HepG2 (cell line): ENCODE results near the gene NR2C1.

Source experiments
- ARHGAP35 ChIP-seq: sonication (generic); formaldehyde crosslinking; IDR thresholded peaks from 2 replicates; pipeline ENCODE4 v1.9.0; 2022; ENCODE audit warnings: mild to moderate bottlenecking, inconsistent platforms, moderate library complexity, missing genetic modification reagents, borderline replicate concordance
- CTCF ChIP-seq: sonication (generic); formaldehyde crosslinking; IDR thresholded peaks from 2 replicates; pipeline ENCODE4 v1.5.0; 2020; ENCODE audit warnings: mild to moderate bottlenecking, missing genetic modification reagents, moderate library complexity
- FIP1L1 ChIP-seq: fragments of 200-400 bp; formaldehyde crosslinking; IDR thresholded peaks from 2 replicates; pipeline ENCODE4 v1.6.1; 2018; ENCODE audit warnings: low read depth, mild to moderate bottlenecking, low read length, moderate library complexity, borderline replicate concordance; ENCODE audit not compliant: insufficient read depth
- FOXK2 ChIP-seq: fragments of 450-650 bp; IDR thresholded peaks from 2 replicates; pipeline ENCODE4 v1.6.1; 2016
- NCOA1 ChIP-seq: sonication (generic); formaldehyde crosslinking; IDR thresholded peaks from 2 replicates; pipeline ENCODE4 v1.9.0; 2021; ENCODE audit warnings: missing genetic modification reagents
- SMARCC2 ChIP-seq: fragments of 450-650 bp; IDR thresholded peaks from 2 replicates; pipeline ENCODE4 v1.6.1; 2017; ENCODE audit warnings: antibody characterized with exemption, mild to moderate bottlenecking
- ZBTB7B ChIP-seq: sonication (generic); formaldehyde crosslinking; IDR thresholded peaks from 2 replicates; pipeline ENCODE4 v1.4.0; 2020; ENCODE audit warnings: missing genetic modification reagents
- ZNF138 ChIP-seq: sonication (generic); formaldehyde crosslinking; IDR thresholded peaks from 2 replicates; pipeline ENCODE4 v1.5.0; 2020; ENCODE audit warnings: mild to moderate bottlenecking, low read depth, missing genetic modification reagents
- ZNF224 ChIP-seq: sonication (generic); formaldehyde crosslinking; IDR thresholded peaks from 2 replicates; pipeline ENCODE4 v1.5.0; 2020; ENCODE audit warnings: mild to moderate bottlenecking, missing genetic modification reagents
- ZNF333 ChIP-seq: sonication (generic); formaldehyde crosslinking; IDR thresholded peaks from 2 replicates; pipeline ENCODE4 v1.4.0; 2020; ENCODE audit warnings: mild to moderate bottlenecking, missing genetic modification reagents, borderline replicate concordance
- ZNF644 ChIP-seq: IDR thresholded peaks from 2 replicates; pipeline ENCODE4 v1.6.1; 2016; ENCODE audit warnings: low read depth
- TF ChIP-seq, protein P1 (sequence below): sonication (generic); formaldehyde crosslinking; IDR thresholded peaks from 2 replicates; pipeline ENCODE4 v1.4.0; 2020; ENCODE audit warnings: missing genetic modification reagents
- TF ChIP-seq, protein P2 (sequence below): sonication (generic); formaldehyde crosslinking; IDR thresholded peaks from 2 replicates; pipeline ENCODE4 v1.4.0; 2020; ENCODE audit warnings: missing genetic modification reagents

DNA sequence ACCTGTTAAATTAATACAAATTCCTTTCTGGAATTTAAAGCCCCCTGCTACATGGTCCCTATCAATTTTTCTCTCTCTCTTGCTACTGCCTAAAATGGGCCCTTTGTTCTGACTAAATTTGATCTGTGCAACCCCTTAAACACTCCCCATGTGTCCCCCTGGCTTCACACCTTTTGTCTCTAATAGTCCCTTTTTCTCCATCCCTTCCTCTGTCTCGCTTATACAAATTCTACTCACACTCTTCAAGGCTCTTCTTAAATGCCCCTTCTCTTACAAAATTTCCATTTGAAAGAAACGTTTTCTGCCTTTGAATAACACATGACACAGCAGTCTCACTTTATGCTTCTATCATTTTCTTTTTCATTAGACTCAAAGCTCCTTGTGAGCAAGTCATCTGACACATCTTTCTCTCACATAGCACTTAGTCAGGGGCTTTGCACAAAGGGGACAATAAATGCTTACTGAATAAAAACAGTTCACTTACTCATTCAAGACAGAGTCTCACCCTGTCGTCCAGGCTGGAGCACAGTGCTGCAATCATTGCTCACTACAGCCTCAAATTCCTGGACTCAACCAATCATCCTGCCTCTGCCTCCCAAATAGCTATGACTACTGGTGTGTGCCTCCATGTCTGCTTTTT lies 41.5 kb upstream of the NR2C1 start:
- TF ChIP-seq NCOA1 (CRISPR knock-in tag) (no peak), SMARCC2 (no peak), CTCF (CRISPR knock-in tag) (no peak), ZNF333 (CRISPR knock-in tag) (no peak), ZNF224 (no peak), ARHGAP35 (no peak), ZBTB7B (CRISPR knock-in tag) (no peak), FOXK2 (no peak), ZNF138 (CRISPR knock-in tag) (no peak), FIP1L1 (no peak), ZNF644 (CRISPR knock-in tag) (no peak)
- TF ChIP-seq, protein P1, sequence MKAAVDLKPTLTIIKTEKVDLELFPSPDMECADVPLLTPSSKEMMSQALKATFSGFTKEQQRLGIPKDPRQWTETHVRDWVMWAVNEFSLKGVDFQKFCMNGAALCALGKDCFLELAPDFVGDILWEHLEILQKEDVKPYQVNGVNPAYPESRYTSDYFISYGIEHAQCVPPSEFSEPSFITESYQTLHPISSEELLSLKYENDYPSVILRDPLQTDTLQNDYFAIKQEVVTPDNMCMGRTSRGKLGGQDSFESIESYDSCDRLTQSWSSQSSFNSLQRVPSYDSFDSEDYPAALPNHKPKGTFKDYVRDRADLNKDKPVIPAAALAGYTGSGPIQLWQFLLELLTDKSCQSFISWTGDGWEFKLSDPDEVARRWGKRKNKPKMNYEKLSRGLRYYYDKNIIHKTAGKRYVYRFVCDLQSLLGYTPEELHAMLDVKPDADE (CRISPR knock-in tag), result no peak
- TF ChIP-seq, protein P2, sequence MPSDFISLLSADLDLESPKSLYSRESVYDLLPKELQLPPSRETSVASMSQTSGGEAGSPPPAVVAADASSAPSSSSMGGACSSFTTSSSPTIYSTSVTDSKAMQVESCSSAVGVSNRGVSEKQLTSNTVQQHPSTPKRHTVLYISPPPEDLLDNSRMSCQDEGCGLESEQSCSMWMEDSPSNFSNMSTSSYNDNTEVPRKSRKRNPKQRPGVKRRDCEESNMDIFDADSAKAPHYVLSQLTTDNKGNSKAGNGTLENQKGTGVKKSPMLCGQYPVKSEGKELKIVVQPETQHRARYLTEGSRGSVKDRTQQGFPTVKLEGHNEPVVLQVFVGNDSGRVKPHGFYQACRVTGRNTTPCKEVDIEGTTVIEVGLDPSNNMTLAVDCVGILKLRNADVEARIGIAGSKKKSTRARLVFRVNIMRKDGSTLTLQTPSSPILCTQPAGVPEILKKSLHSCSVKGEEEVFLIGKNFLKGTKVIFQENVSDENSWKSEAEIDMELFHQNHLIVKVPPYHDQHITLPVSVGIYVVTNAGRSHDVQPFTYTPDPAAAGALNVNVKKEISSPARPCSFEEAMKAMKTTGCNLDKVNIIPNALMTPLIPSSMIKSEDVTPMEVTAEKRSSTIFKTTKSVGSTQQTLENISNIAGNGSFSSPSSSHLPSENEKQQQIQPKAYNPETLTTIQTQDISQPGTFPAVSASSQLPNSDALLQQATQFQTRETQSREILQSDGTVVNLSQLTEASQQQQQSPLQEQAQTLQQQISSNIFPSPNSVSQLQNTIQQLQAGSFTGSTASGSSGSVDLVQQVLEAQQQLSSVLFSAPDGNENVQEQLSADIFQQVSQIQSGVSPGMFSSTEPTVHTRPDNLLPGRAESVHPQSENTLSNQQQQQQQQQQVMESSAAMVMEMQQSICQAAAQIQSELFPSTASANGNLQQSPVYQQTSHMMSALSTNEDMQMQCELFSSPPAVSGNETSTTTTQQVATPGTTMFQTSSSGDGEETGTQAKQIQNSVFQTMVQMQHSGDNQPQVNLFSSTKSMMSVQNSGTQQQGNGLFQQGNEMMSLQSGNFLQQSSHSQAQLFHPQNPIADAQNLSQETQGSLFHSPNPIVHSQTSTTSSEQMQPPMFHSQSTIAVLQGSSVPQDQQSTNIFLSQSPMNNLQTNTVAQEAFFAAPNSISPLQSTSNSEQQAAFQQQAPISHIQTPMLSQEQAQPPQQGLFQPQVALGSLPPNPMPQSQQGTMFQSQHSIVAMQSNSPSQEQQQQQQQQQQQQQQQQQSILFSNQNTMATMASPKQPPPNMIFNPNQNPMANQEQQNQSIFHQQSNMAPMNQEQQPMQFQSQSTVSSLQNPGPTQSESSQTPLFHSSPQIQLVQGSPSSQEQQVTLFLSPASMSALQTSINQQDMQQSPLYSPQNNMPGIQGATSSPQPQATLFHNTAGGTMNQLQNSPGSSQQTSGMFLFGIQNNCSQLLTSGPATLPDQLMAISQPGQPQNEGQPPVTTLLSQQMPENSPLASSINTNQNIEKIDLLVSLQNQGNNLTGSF, result no peak
